SK-N-SH (cell line): ENCODE measurements around the gene CDH4.

Experiments
- FOXJ3 ChIP-seq: sonication (generic); formaldehyde crosslinking; IDR thresholded peaks from 2 replicates; pipeline ENCODE4 v1.5.1; 2020; ENCODE audit warnings: mild to moderate bottlenecking, missing genetic modification reagents
- GATA2 ChIP-seq: sonication (generic); formaldehyde crosslinking; IDR thresholded peaks from 2 replicates; pipeline ENCODE4 v1.5.0; 2020; ENCODE audit warnings: mild to moderate bottlenecking, missing genetic modification reagents
- JUND ChIP-seq: IDR thresholded peaks from 2 replicates; pipeline ENCODE4 v1.4.0; 2012
- MAX ChIP-seq: IDR thresholded peaks from 2 replicates; pipeline ENCODE4 v1.4.0; 2012; ENCODE audit warnings: low read depth
- POLR2AphosphoS5 ChIP-seq: IDR thresholded peaks from 2 replicates; pipeline ENCODE4 v1.6.1; 2012; ENCODE audit warnings: low read depth, low read length
- RCOR1 ChIP-seq: fragments of 150-350 bp; IDR thresholded peaks from 2 replicates; pipeline ENCODE4 v1.6.1; 2017; ENCODE audit warnings: antibody characterized with exemption, low read length
- REST ChIP-seq: IDR thresholded peaks from 2 replicates; pipeline ENCODE4 v1.6.1; 2012; ENCODE audit warnings: mild to moderate bottlenecking, low read depth, low read length, moderate library complexity
- RFX5 ChIP-seq: IDR thresholded peaks from 2 replicates; pipeline ENCODE4 v1.6.1; 2012; ENCODE audit warnings: mild to moderate bottlenecking, improper control_type of control experiment, low read length
- RXRA ChIP-seq: IDR thresholded peaks from 2 replicates; pipeline ENCODE4 v1.4.0; 2012; ENCODE audit warnings: low read depth, mild to moderate bottlenecking, borderline replicate concordance
- TEAD4 ChIP-seq: IDR thresholded peaks from 2 replicates; pipeline ENCODE4 v1.4.0; 2012; ENCODE audit warnings: mild to moderate bottlenecking, borderline replicate concordance; ENCODE audit not compliant: insufficient read depth
- TF ChIP-seq, protein P1 (sequence below): fragments of 200-600 bp; sonication (generic); IDR thresholded peaks from 2 replicates; pipeline ENCODE4 v1.6.1; 2017; ENCODE audit warnings: antibody characterized with exemption, mild to moderate bottlenecking, moderate library complexity
- TF ChIP-seq, protein P2 (sequence below): IDR thresholded peaks from 2 replicates; pipeline ENCODE4 v1.4.0; 2012; ENCODE audit warnings: low read depth, borderline replicate concordance

DNA sequence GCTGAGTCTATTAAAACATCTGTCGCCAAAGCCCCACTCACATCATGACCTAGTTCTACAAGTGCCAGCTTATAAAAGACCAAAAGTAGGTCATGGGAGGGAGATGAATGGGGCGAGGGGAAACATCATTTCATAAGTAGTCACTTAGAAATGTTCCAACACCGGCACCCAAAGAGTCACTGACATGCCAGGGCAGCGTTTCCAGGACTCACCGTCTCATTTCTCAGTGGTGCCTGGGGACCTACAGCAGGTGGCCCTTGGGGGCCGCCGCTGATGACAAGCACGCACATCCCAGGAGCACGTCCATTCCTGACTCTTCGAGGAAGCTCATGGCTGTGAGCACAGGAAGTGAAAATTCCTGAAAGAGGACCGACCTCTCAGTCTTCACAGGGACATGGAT, 260.4 kb downstream of the CDH4 start:
- TF ChIP-seq, protein P1, sequence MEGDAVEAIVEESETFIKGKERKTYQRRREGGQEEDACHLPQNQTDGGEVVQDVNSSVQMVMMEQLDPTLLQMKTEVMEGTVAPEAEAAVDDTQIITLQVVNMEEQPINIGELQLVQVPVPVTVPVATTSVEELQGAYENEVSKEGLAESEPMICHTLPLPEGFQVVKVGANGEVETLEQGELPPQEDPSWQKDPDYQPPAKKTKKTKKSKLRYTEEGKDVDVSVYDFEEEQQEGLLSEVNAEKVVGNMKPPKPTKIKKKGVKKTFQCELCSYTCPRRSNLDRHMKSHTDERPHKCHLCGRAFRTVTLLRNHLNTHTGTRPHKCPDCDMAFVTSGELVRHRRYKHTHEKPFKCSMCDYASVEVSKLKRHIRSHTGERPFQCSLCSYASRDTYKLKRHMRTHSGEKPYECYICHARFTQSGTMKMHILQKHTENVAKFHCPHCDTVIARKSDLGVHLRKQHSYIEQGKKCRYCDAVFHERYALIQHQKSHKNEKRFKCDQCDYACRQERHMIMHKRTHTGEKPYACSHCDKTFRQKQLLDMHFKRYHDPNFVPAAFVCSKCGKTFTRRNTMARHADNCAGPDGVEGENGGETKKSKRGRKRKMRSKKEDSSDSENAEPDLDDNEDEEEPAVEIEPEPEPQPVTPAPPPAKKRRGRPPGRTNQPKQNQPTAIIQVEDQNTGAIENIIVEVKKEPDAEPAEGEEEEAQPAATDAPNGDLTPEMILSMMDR, result no peak
- TF ChIP-seq TEAD4 (no peak), REST (no peak), RFX5 (no peak), MAX (no peak), POLR2AphosphoS5 (no peak), FOXJ3 (CRISPR knock-in tag) (no peak), GATA2 (CRISPR knock-in tag) (no peak), RXRA (no peak), RCOR1 (no peak), JUND (no peak)
- TF ChIP-seq, protein P2, sequence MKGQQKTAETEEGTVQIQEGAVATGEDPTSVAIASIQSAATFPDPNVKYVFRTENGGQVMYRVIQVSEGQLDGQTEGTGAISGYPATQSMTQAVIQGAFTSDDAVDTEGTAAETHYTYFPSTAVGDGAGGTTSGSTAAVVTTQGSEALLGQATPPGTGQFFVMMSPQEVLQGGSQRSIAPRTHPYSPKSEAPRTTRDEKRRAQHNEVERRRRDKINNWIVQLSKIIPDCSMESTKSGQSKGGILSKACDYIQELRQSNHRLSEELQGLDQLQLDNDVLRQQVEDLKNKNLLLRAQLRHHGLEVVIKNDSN, result no peak
